Fibroblast of the aortic adventitia (primary cell): ENCODE results near the gene C5orf15. TPM values are rescaled to one million over a fixed set of nuclear protein-coding genes. Genes with fewer than 3 reads are reported as not detected.

Source experiments
- DNase-seq: peaks from one replicate; pipeline ENCODE4 v3.0.0-alpha.2; 2010; ENCODE audit warnings: low read depth
- H3K4me3 ChIP-seq: 2 replicates; pipeline ENCODE4 v1.5.1; 2011; ENCODE audit warnings: low read depth, mild to moderate bottlenecking, control low read depth, low read length, moderate library complexity
- total RNA-seq: library from RNA; depleted of rRNA; stranded (reverse); fragments of >200 nt; gene quantifications from 2 replicates; pipeline ENCODE4 v1.2.3, GENCODE V29; 2012; ENCODE audit warnings: low replicate concordance
- TF ChIP-seq, protein P1 (sequence below): IDR thresholded peaks from 2 replicates; pipeline ENCODE4 v1.5.1; 2011; ENCODE audit warnings: mild to moderate bottlenecking, low read length, control low read depth, inconsistent platforms; ENCODE audit not compliant: insufficient read depth

Gene C5orf15
- total RNA-seq, 1 donor: 66.6 TPM

DNA sequence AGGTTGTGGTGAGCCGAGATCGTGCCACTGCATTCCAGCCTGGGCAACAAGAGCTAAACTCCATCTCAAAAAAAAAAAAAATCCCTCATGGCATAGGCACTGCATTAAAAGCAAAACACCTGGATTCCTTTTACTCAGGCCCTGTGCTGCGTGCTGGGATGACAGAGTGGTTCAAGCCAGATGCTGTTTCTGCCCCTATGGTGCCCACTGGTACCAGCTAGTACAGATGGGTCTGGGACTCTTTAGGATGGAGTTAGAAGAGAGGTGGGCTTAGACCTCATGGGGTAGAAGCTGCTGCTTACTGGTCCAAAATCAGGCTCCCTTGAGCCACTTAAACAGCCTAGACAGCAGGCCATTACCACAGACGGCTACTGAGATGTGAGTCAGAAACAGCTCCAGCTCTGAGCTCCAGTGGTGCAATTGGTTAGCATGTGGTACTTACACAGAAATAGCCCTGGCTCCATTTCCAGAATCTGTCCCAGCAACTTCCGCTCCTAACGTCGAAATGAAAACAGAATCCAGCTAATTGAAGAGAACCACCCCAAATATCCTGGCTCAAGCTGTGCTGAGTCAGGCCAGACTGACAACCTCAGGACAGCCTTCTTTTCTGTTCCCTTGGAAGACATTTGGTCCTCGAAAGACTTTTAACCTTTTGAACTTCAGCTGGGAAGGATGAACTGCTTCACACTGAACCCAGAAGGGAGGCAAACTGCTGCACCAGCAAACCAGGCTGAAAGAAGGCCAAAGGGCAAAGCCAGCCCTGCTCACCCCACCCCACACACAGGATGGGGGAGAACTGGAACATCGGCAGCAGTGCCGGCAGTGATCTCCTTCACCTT, 15.5 kb downstream of the C5orf15 start:
- TF ChIP-seq, protein P1, sequence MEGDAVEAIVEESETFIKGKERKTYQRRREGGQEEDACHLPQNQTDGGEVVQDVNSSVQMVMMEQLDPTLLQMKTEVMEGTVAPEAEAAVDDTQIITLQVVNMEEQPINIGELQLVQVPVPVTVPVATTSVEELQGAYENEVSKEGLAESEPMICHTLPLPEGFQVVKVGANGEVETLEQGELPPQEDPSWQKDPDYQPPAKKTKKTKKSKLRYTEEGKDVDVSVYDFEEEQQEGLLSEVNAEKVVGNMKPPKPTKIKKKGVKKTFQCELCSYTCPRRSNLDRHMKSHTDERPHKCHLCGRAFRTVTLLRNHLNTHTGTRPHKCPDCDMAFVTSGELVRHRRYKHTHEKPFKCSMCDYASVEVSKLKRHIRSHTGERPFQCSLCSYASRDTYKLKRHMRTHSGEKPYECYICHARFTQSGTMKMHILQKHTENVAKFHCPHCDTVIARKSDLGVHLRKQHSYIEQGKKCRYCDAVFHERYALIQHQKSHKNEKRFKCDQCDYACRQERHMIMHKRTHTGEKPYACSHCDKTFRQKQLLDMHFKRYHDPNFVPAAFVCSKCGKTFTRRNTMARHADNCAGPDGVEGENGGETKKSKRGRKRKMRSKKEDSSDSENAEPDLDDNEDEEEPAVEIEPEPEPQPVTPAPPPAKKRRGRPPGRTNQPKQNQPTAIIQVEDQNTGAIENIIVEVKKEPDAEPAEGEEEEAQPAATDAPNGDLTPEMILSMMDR: no peak
- peak; percentile 98 for DNase-seq
- no peak overlapping the region for H3K4me3 ChIP-seq

GRCh38 chr5:133950821-133951612, 17.4 kb downstream of the C5orf15 start:
- peak; percentile 84 for DNase-seq

DNA sequence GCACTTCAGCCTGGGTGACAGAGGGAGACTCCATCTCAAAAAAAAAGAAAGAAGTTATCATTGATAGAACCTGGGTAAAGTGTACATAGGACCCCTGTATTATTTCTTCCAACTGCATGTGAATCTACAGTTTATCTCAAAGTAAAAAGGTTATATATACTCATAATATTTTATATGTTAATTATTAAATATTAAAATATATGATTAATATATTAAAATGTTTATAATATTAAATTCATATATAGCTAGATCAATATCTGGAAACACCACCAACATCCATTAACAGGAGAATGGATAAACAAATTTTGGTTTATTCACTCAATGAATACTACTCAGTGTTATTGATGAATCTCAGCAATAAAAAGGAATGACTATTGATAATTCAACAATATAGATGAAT, 19.7 kb downstream of the C5orf15 start:
- no peak for DNase-seq
- TF ChIP-seq, protein P1: no peak
- H3K4me3 ChIP-seq: no peak overlapping the region

More at GRCh38 chr5:133950821-133951612, 17.4 kb downstream of the C5orf15 start:
- no peak overlapping the region for H3K4me3 ChIP-seq
- TF ChIP-seq, protein P1: no peak

- H3K4me3 ChIP-seq: no peak overlapping the region
- TF ChIP-seq, protein P1: no peak
- DNase-seq: peak; percentile 58
Measured at GRCh38 chr5:133947431-133947841, 21.0 kb downstream of the C5orf15 start.

DNA sequence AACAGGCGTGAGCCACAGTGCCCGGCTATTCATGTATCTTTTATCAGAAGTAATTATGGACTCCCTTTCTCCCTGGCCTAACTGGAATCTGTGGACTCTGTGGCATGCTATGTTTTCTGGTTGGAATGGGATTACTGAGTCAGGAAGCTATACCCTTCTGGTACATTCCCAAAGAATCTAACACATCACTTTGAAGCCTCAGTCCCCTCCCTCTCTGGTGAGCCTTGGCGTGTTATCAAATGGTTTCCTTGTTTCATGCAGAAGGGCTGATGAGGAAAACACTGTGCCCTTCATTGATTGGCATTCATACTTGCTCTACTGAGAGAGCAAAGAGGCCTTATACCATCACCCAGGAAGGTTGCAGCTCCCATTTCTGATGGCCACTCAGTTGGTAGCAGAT, 22.9 kb downstream of the C5orf15 start:
- DNase-seq: no peak
- TF ChIP-seq, protein P1: no peak
- no peak overlapping the region for H3K4me3 ChIP-seq

DNA sequence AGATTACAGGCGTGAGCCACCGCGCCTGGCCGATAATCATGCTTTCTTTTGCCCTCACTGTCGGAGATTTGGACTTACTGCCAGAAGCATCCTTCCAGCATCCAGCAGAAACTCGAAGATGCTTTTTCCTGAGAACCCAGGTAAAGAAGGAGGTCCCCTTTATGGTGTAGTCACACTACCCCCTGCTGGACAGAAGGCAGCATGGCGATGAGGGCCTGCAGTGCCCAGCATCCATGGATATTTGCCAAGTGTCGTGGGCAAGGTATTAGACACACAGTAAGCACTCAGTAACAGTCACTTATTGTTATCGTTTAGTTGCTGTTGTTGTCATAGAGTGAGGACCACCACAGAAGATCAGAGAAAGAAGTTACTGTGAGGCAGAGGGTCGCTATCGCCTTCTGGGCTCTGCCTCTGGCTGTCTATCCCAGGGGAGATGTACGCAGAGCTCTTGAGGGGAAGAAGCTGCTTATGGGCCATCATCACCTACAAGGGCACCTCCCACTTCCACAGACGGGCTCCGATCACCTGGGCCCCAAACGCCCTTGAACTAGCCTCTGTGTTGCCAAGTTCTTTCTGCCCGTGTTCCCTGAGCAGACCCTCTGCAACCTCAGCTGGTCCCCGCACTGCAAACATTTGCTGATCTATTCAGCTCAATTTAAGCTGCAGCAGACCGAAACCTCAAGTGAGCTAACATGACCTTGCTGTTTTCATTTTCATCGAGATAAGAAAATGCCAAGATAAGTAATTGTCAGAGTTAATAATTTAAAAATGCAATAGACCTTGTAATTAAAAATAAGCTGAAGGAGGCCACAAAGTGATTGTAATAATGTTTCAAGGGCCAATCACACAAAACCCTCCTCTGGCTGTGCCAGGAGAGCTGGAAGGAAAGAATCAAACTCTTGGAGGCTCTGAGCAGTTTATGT, 23.9 kb downstream of the C5orf15 start:
- DNase-seq: peak; percentile 54
- TF ChIP-seq, protein P1: peak; percentile 65
- no peak overlapping the region for H3K4me3 ChIP-seq
